Gastrocnemius medialis (tissue), 4 donors: ENCODE results near the gene SRRM2. TPM values are rescaled to one million over a fixed set of nuclear protein-coding genes. Genes with fewer than 3 reads are reported as not detected.

Experiments
- ATAC-seq, 2 donors: fragments of 150-250 bp; one replicate each; pipeline ENCODE4 v1.9.1; 2016
- DNase-seq, 2 donors: peaks; one replicate each; pipeline ENCODE4 v3.0.0-alpha.2; 2019
- H3K27ac ChIP-seq, 4 donors: fragments of 200-600 bp; sonication (generic); 1 replicate in 1 of 4; 2 replicates in 3 of 4; pipeline ENCODE4 v1.5.1; 2016 to 2018; ENCODE audit warnings: mild to moderate bottlenecking in 2 of 4, moderate library complexity in 1 of 4
- H3K27me3 ChIP-seq, 3 donors: fragments of 200-600 bp; sonication (generic) in 2 of 3; 1 replicate in 1 of 3; 2 replicates in 2 of 3; pipeline versions ENCODE4 v1.5.1 to v1.6.0; 2016 to 2019; ENCODE audit warnings: mild to moderate bottlenecking in 1 of 3, moderate library complexity in 1 of 3
- H3K36me3 ChIP-seq, 2 donors: fragments of 200-600 bp; sonication (generic) in 1 of 2; one replicate each; pipeline ENCODE4 v1.5.1; 2017 to 2018
- H3K4me1 ChIP-seq, 2 donors: fragments of 200-600 bp; sonication (generic) in 1 of 2; one replicate each; pipeline ENCODE4 v1.5.1; 2016 to 2017; ENCODE audit warnings: mild to moderate bottlenecking in 2 of 2
- H3K4me3 ChIP-seq, 4 donors: fragments of 200-600 bp; sonication (generic) in 3 of 4; 1 replicate in 1 of 4; 2 replicates in 3 of 4; pipeline ENCODE4 v1.5.1; 2016 to 2019; ENCODE audit warnings: mild to moderate bottlenecking in 2 of 4
- H3K9me3 ChIP-seq, 3 donors: fragments of 200-600 bp; sonication (generic) in 2 of 3; 1 replicate in 1 of 3; 2 replicates in 2 of 3; pipeline ENCODE4 v1.5.1; 2016 to 2019
- POLR2A ChIP-seq, 2 donors: fragments of 450-650 bp; IDR thresholded peaks; one replicate each; pipeline ENCODE4 v1.6.1; 2017; ENCODE audit warnings: antibody characterized with exemption in 2 of 2, mild to moderate bottlenecking in 2 of 2, moderate library complexity in 2 of 2
- in situ Hi-C, 4 donors: fragments of 200-750 bp; cut with MboI; loops; one replicate each; pipeline versions ENCODE4 v1.15.0 to v1.8.0; 2017; ENCODE audit warnings: low sequenced_read_pairs in 4 of 4
- intact Hi-C: fragments of 100-400 bp; cut with DNase I; formaldehyde crosslinking; loops from one replicate; pipeline ENCODE4 v1.15.1; 2023; ENCODE audit warnings: low total_unique reads
- total RNA-seq, 4 donors: library from RNA; depleted of rRNA; stranded (reverse); fragments of >200 nt; gene quantifications; one replicate each; pipeline versions ENCODE4 v1.1.0 to v1.2.3, GENCODE V29; 2016
- TF ChIP-seq, protein P1 (sequence below), 5 experiments: fragments of 450-650 bp in 3 of 5; fragments of 200-600 bp in 2 of 5; sonication (generic) in 2 of 5; IDR thresholded peaks in 4 of 5; conservative IDR thresholded peaks in 1 of 5; 1 replicate in 4 of 5; 2 replicates in 1 of 5; pipeline ENCODE4 v1.5.1; 2016 to 2019; ENCODE audit warnings: antibody characterized with exemption in 5 of 5, mild to moderate bottlenecking in 3 of 5, moderate library complexity in 3 of 5

The SRRM2 gene
- total RNA-seq, 4 donors from 2014 or later, result 151 to 205 (median 164) TPM

DNA sequence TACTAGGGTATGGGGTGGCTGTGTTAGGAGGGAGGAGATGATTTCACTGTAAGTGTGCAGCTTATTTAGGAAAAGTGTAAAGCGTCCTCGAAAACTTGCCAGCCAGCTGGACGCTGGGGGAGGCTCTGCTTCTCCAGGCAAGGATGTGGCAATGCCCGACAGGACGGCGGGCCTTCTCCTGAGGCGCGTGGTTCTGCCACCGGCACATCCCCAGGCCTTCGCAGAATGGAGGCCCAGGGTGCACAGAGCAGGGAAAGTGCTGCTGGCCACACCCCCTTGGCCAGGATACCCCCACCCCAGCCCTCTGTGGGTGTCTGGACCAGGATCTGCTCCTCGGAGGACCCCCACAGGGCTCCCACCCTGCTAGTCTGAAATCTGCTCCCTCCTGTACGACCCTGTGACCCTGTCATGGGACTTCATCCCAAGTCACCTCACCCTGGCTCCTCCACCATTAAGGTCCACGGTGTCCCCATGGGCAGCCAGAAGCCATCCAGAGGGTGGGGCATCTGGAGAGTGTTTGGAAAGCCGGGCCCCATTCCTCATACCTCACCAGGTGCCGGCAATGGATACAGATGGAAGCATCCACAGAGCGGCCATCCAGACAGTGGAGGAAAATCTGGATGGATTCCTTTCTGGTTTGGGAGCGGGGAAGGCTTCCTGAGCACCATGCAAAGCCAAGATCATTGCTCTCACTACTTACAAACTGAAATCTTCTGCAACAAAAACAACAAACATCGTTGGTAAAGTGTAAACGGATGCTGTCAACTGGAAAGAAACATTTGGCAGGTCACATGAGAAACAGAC is 9.2 kb upstream of the SRRM2 start:
- TF ChIP-seq, protein P1, sequence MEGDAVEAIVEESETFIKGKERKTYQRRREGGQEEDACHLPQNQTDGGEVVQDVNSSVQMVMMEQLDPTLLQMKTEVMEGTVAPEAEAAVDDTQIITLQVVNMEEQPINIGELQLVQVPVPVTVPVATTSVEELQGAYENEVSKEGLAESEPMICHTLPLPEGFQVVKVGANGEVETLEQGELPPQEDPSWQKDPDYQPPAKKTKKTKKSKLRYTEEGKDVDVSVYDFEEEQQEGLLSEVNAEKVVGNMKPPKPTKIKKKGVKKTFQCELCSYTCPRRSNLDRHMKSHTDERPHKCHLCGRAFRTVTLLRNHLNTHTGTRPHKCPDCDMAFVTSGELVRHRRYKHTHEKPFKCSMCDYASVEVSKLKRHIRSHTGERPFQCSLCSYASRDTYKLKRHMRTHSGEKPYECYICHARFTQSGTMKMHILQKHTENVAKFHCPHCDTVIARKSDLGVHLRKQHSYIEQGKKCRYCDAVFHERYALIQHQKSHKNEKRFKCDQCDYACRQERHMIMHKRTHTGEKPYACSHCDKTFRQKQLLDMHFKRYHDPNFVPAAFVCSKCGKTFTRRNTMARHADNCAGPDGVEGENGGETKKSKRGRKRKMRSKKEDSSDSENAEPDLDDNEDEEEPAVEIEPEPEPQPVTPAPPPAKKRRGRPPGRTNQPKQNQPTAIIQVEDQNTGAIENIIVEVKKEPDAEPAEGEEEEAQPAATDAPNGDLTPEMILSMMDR (IDR thresholded peaks at IDR 0.05 in 4 of 5, conservative IDR thresholded peaks at IDR 0.05 in 1 of 5), result no peak
- TF ChIP-seq POLR2A (IDR thresholded peaks at IDR 0.05), result no peak
- no peak overlapping the region for H3K27ac ChIP-seq
- no peaks in the 10 kb centered on the region for H3K4me1 ChIP-seq
- DNase-seq (no peak), ATAC-seq (no peak)
- H3K27me3 ChIP-seq, result no peaks in the 10 kb centered on the region
- H3K36me3 ChIP-seq, result no peaks in the 10 kb centered on the region
- H3K9me3 ChIP-seq, result no peaks in the 10 kb centered on the region
- in situ Hi-C loops, result no loop called here
- no peak overlapping the region for H3K4me3 ChIP-seq
- intact Hi-C loops, result no loop called here

DNA sequence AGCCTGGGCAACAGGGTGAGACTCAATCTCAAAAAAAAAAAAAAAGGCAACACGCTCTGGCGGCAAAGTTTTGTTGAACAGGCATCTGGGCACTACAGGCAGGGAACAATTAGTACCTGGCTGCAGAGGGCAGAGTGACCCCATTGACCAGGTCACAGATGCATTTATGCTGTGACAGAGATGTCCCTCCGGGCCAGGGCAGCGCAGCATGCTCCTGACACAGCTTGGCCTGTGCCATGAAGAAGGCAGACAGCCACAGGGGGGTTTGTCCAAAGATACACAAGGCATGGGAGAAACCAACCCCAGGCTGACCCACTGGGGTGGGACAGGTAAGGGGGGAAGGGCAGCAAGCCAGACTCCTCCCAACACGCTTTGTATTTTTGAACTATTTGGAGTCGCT is 7.7 kb upstream of the SRRM2 start:
- Histone ChIP-seq H3K9me3 (no peaks in the 10 kb centered on the region), H3K4me3 (no peak overlapping the region), H3K27me3 (no peaks in the 10 kb centered on the region), H3K27ac (no peak overlapping the region), H3K36me3 (no peaks in the 10 kb centered on the region), H3K4me1 (no peaks in the 10 kb centered on the region)
- TF ChIP-seq, protein P1 (IDR thresholded peaks at IDR 0.05 in 4 of 5, conservative IDR thresholded peaks at IDR 0.05 in 1 of 5), result no peak
- TF ChIP-seq POLR2A (IDR thresholded peaks at IDR 0.05), result no peak
- in situ Hi-C loops, result no loop called here
- DNase-seq (no peak), ATAC-seq (no peak)
- intact Hi-C loops, result no loop called here

DNA sequence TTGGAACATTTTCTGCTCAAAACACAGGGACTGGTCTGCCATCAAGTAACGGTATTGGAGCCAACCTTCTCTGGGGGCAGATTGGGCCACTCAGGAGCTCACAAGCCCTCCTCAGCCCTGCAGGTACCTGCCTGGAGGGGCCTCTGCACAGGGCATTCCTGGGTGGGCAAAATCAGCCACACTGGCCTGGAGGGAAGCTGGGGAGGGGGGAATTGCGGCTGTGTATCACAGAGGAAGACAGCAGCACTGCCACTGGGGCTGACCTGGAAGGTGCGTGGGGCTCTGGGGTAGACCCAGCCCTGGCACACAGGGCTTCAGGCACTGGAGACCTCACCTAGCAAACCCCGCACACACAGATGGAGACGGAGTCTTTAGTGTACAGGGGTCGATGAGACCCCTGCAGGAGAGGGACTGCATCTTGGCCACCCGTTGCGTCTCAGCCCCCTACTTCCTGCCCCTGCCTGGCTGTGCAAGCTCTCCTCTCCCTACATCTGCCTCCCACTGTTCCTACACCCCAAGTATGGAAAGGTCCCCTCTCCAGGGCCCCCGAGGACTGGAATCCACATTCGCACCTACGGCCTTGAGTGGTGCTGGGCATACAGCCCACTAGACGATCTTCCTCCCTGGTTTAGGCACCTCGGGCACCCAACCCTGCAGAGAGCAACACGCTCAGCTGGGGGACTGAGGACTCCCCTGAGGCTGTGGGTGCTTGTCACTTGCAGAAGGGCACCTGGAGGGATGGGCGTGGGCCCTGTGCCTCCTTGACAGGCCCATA is 7.1 kb upstream of the SRRM2 start:
- intact Hi-C loops, result no loop called here

DNA sequence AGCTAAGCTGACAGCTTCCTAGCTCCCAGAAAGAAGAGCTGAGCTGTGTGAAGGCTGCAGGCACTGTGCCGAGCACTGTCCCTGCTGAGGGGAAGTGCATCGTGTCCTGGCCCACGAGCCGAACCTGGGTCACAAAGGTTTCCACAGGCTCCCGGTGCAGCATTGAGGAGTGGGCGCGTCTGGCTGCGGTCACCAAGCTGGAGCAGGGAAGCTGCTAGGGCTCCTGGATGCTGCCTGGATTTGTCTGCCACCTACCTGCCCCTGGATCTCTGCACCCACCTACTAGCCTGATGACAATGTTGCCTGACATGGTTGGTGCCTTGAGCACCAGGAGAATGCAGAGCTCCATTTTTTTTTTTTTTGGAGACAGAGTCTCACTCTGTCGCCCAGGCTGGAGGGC is 6.5 kb upstream of the SRRM2 start:
- in situ Hi-C loops, result no loop called here
- DNase-seq, result no peak

More for the DNA sequence above, 7.1 kb upstream of the SRRM2 start:
- in situ Hi-C loops, result no loop called here
- no peaks in the 10 kb centered on the region for H3K9me3 ChIP-seq
- no peak overlapping the region for H3K4me3 ChIP-seq
- ATAC-seq (no peak), DNase-seq (no peak)
- no peak overlapping the region for H3K27ac ChIP-seq
- H3K4me1 ChIP-seq, result no peaks in the 10 kb centered on the region
- H3K36me3 ChIP-seq, result no peaks in the 10 kb centered on the region
- no peak for TF ChIP-seq POLR2A (IDR thresholded peaks at IDR 0.05)
- H3K27me3 ChIP-seq, result no peaks in the 10 kb centered on the region

More for the DNA sequence above, 6.5 kb upstream of the SRRM2 start:
- Histone ChIP-seq H3K9me3 (no peaks in the 10 kb centered on the region), H3K4me1 (peaks cover 0 to 2% of the 10 kb centered on the region in 2 donors), H3K27me3 (no peaks in the 10 kb centered on the region), H3K27ac (no peak overlapping the region), H3K4me3 (no peak overlapping the region), H3K36me3 (peaks cover 0 to under 1% of the 10 kb centered on the region in 2 donors)
- TF ChIP-seq, protein P1 (IDR thresholded peaks at IDR 0.05 in 4 of 5, conservative IDR thresholded peaks at IDR 0.05 in 1 of 5), result no peak
- TF ChIP-seq POLR2A (IDR thresholded peaks at IDR 0.05), result no peak
- no peak for ATAC-seq
- intact Hi-C loops, result no loop called here
